GM12801 (cell line): ENCODE measurements around the gene ZBTB20.

Experiments used
- TF ChIP-seq, protein P1 (sequence below): IDR thresholded peaks from one replicate; pipeline ENCODE4 v1.5.1; 2011; ENCODE audit warnings: control low read depth; ENCODE audit not compliant: insufficient read length; ENCODE audit errors: extremely low read depth

The ZBTB20 gene

DNA sequence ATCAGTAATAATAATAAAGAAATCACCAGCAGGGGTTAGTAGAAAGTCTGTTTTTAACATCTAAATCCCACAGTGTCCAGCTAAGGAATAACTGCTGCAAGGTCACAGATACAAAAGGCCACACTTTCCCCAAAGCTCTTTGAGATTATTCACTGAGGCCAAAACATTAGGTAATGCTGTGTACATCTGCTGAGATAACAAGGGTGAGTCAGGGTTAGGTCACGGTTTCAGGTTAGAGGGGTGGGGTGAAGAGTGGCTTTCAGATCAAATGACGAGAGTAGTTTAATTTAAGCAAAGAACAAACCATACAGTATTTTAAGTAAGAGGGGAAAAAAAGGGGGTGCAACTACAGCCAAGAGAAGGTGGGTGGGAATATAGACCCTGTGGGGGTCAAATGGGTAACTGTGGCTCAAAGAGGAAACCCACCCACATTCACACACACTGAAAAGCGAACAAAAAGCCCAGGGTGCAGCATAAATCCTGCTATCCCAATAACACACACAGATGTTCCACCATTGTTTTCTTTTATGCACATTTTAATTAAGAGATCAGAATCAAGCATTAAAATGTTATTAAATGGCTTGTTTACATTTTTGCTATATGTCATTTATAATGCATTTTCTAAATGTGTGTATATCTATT lies 440.4 kb downstream of the ZBTB20 start:
- TF ChIP-seq, protein P1, sequence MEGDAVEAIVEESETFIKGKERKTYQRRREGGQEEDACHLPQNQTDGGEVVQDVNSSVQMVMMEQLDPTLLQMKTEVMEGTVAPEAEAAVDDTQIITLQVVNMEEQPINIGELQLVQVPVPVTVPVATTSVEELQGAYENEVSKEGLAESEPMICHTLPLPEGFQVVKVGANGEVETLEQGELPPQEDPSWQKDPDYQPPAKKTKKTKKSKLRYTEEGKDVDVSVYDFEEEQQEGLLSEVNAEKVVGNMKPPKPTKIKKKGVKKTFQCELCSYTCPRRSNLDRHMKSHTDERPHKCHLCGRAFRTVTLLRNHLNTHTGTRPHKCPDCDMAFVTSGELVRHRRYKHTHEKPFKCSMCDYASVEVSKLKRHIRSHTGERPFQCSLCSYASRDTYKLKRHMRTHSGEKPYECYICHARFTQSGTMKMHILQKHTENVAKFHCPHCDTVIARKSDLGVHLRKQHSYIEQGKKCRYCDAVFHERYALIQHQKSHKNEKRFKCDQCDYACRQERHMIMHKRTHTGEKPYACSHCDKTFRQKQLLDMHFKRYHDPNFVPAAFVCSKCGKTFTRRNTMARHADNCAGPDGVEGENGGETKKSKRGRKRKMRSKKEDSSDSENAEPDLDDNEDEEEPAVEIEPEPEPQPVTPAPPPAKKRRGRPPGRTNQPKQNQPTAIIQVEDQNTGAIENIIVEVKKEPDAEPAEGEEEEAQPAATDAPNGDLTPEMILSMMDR: no peak

DNA sequence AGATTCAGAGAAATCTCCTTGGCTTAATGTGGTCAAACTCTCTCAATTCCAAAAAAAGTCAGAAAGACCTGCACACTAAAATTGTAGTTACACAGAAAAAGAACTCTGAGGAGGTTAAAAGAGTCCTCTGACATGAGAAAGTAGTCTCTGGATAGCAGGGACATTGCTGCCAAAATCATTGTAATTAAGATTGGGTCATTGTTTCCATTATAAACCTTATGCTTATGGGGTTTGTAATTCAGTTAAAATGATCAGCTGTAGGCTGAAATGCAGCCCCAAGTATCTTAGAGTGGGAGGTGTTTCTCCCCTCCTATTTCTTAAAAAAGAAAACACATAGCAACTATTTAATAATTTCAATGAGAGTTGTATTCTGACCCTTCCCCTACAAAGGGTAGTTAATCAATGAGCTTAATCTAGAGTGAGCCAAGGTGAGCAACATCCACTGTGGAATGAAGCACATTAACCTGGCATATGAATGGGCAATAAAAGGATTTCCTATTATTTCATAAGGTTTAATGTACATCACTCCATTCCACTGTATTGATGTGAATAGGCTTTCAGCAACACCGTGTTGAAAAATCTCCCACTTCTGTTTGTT lies 446.4 kb downstream of the ZBTB20 start:
- TF ChIP-seq, protein P1: no peak

DNA sequence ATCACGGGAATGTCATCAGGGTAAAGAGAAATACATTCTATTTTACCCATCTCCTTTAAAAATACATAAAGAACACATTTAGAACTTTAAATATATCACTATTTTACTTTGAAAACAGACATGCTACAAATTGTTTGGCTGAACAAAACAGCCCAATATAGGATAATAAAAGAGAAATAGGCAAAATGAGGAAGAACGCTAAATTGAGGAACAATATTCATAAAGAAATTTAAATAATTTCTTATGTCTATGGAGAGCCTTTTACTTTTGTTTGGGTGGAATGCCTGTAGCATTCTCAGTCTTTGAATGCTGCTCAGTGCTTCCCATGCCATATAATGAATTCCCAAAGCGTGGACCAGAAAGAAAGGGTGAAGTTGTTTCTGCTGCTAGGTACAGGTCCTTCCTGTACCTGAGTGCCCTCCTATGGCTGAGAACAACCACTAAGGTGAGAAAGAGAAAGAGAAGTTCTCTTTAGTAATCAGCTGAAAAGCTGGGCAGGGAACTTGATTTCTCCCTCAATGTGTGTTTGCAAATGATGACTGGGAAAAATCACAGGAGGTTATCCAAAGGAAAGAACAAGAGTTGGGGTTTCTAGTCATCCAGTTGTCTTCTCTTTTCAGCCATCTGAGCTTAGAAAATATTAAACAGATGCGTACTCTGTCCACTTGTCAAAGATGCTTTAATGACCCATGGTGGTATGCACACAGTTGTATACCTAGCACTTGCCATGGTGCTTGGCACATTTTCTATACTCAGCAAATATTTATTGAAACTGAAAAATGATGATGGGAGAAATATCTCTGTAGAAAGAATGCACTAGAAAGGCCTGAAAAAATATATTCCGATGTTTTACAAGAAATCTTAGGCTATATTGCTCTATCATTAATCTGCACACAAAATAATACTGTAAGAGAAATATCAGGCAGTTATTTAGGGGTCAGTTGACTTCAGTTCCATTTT lies 448.7 kb downstream of the ZBTB20 start:
- TF ChIP-seq, protein P1: no peak

DNA sequence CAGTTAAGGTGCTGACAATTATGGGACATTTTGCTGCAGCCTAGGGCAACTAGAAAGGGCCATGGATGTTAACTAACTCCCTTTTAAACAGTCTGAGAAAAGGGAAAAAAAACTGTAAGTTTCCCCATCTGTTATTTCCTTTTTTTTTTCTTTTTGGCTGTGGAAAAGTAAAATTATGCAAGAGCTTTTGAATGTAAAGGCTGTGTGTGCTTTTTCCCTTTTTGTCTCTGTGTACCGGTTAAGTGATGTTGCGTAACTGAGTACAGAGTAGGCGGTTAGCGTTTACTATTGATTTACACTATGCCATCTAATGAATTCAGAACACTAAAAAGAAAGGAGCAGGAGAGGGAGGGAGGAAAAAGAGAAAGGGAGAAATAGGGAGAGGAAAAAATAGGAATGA lies 449.7 kb downstream of the ZBTB20 start:
- TF ChIP-seq, protein P1: no peak

DNA sequence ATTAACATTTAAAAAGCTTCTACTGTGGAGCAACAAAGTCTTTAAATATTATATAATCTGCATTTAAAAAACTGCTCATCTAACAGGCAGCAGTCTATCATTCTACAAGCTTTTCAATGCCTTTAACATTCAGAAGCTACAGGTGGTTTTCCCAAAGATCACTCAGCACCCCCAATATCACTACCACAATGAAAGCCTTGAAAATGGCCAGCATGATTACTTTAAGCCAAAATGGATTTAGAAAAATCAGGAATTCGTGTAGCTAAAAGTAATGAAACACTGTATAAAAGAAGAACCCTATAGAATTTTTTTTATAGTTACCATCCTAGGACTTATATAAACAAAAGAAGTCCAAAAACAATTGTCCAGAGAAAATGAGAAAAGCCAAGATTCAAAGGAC lies 452.8 kb downstream of the ZBTB20 start:
- TF ChIP-seq, protein P1: no peak

DNA sequence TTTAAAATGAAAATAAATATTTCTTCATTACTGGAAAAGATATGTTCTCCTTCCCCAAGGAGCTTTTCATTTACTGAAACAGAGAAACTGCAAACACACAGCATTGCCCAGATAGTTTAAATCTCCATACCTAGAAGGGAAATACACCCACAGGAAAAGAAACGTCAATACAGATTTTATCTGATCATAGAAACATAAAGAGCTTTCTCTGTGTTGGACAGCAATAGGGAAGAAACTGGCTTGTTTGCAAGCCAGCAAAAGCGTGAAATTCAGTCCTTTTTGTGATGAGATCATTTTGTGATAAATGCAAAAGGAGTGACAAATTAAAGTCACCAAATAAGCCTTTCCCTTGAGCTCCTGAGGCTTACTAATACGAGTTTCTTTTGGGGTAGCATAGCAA lies 455.2 kb downstream of the ZBTB20 start:
- TF ChIP-seq, protein P1: no peak

DNA sequence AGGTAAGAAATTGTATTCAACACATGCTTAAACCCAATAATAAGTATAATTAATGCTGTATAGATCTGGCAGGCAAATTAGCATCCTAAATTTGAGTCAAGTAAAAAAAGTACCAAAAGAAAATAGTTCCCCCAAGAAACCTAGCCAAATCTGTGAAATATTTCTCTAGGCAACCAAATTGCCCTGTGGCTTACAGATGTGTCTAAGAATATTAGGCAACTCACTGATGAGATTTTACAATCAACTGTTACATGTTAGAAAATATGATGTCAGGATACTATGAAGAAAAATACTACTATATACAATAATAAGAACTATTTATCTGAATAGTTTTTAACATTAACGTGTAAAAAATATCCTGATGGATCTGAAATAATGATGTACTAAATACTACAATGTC lies 456.2 kb downstream of the ZBTB20 start:
- TF ChIP-seq, protein P1: no peak
